NCI-H2081 (cell line): ENCODE measurements around the gene OTOA.
A peak's percentile ranks its signal among the peaks of the same experiment; 100 is the strongest.
"Not testable (repeated sequence)": the region's sequence is repeated elsewhere in the genome, so short reads cannot be mapped to it uniquely, and the experiment has no call there.

ENCODE experiments used
- DNase-seq, 2 experiments: peaks; one replicate each; lab custom pipeline; 2025; lab: John Stamatoyannopoulos, UW

Gene OTOA

DNA sequence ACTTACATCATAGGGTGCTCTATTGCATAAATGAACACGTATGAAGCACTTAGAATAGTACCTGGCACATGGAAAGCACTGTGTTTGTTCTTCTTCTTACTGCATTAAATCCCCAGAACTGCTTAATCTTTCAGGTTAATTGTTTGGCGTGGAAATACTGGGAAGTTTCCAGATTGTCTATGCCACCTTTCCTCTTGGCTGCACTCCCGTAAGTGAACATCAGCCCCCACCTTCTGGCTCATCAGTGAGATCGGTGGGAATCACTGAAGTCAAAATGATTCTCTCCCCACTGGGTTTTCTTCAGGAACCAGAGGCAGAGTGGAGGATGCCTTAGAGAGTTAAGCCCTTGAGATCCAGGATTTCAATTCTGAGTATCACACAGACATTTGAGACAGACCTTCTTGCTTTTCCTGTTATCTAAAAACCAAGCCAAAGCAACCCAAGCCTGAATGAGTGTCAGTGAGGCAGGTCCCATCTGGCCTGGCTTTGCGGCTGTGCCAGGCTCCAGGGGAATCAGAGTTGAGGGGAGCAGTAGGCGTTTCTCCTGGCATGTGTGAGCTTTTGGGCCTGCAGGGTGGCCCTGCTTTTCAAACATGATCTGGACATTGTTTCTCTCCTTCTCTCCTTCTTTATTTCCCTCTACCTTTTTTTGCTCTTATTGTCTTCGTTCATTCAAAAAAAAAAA, 59.1 kb downstream of the OTOA start:
- no peak for DNase-seq

DNA sequence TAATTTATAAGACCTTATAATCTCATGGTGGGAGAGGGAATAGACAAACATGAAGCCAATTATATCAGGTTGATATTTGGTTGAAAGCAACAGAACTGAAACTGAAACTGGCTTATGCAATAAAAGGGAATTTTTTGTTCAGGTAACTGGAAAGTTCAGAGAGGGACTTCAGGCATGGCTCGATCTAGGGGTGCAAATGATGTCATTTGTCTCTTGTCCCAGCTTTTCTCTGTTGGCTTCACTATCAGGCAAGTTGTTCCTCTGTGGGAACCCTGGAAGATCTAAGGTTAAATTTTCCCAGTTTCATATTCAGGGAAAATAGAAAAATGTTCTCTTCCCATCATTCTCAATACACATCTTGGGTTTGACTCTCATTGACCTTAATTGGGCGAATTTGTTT, 59.8 kb downstream of the OTOA start:
- DNase-seq = no peak

DNA sequence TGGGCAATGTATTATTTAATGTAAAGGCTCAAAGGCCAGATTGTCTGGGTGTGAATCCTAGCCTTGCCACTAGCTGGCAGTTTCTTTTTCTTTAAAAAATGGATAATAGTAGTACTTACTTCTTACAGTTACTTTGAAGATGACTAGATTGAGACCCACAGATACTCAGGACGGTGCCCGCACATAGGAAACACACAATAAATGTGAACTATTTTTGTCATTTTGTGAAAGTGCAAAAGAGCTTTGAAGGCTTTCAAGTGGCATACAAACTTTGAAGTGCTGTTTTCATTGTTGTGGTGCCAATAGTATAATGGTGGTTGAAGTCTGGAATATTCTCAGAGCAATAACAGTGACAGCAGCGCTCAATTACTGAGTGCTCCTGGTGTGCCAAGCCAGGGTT, 63.6 kb downstream of the OTOA start:
- no peak for DNase-seq

DNA sequence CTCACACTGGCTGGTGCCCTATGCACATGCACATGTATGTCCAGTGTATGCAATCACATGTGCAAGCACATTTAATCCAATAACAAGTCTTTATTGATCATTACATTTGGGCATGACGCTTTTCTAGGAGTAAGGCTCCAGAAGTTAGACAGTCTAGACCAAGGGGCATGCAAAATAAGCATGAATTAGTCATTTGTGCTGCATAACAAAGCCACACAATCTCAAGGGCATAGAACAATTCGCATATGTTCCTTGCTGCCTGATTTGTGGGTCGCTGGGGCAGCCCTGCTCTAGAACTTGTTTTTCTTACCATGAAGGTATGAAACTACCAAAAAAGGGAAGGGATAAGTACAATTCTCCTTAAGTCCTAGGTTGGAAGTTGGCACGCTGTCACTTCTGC, 67.5 kb downstream of the OTOA start:
- not testable (repeated sequence) for DNase-seq

DNA sequence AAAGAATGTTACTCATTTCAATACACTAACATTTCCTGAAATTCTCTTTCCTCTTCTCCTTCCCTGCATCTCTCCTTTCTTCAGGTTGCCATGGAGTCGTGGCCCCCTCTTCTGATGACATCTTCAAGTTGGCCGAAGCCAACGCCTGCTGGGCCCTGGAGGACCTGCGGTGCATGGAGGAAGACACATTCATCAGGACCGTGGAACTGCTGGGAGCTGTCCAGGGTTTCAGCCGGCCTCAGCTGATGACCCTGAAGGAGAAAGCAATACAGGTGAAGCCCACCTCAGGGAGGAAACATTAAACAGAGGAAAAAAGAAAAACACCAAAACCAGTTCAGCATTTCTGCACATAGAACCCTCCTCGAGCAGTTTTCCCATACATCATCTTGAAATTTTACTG, 76.9 kb downstream of the OTOA start:
- not testable (repeated sequence) for DNase-seq

DNA sequence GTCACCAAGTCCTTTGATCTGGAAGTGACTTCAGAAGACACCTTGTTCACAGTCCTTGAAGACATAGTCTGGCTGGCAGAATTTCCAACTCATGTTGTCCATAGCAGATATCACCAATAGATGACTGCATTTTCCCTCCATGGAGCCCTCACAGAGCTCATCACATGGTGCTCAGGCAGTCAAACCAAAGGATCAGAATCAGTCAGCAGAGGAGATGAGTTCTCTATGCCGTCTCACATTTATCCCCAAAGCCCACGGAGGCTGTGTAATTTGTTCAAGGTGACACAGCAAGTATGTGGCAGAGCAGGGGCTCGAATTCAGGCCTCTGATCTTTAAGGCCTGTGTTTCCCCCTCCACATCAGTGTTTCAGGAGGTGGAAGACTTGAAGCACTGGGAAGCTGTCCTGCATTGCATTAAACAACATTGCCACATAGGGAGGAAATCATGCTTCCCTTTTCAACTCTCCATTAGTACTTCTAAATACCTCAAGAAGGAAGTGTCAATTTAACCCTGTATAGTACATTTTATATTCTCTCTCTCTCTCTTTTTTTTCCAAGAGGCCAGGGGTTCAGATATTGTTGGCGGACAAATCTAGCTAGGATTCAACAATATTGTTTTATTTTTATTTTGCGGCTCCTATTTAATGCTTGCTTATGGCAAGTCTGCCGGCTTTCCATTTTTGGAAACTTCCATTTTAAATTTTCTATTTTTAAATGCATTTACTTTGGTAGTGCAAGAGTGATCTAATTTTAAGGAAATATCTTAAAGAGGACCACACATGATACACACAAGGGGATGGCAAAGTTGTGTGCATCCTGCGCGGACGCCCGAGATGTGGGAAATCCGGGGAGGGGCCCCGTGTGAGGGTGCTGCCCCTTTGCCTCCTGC, 92.7 kb downstream of the OTOA start:
- not testable (repeated sequence) for DNase-seq

DNA sequence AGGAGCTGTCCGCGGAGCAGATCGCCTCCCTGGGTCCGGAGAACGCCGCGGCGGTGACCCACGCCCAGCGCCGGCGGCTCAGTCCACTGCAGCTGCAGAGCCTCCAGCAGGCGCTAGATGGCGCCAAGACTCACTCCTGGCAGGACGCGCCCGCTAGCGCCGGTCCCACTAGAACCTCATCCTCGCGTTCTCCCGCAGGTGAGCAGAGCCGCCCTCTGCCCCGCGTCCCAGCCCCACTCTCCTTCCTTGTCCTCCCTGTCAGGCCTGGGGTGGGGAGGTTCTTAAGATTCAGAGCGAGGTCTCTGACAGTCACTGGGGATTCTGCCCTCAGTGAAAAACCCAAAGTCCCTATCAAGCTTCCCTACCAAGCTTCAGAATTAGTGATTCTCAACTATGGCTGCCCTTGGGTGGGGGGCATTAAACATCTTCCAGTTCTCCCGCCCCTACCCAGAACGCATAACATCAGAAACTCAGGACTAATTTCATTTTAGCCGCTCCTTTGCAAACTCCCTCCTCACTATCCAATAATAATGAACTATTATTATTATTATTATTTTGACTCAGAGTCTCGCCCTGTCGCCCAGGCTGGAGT, 93.4 kb downstream of the OTOA start:
- DNase-seq = not testable (repeated sequence)

DNA sequence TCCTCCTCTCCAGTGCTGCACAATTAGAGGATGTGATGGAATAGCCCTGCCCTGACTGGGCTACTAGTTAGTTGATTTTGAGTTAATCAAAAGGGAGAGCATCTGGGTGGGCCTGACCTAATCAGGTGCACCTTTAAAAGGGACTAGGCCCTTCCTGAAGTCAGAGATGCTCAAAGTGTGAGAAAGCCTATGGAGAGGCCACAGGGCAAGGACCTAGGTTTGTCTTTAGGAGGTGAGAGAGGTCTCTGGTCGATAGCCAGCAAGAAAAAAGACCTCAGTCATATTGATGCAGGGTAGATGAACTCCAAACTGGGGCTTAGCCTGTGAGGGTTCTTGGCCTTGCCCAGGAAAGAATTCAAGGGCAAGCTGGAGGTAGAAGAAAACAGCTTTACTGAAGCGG, 104.5 kb downstream of the OTOA start:
- not testable (repeated sequence) for DNase-seq

DNA sequence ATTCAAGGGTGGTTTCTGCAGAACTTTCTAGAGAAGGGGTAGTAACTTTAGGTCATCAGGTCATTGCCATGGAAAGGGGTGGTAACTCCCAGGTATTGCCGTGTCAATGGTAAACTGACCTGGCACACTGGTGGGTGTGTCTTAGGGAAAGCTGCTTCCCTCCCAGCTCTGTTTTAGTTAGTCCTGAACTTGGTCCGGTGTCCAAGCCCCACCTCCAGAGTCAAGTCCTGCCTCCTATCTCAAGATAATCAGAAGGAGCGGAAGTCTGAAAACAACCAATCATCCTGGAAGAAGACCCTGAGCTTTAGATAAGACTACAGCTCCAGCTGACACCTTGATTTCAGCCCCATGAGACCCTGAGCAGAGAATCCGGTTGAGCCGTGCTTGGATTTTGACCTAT, 105.0 kb downstream of the OTOA start:
- DNase-seq = not testable (repeated sequence)

DNA sequence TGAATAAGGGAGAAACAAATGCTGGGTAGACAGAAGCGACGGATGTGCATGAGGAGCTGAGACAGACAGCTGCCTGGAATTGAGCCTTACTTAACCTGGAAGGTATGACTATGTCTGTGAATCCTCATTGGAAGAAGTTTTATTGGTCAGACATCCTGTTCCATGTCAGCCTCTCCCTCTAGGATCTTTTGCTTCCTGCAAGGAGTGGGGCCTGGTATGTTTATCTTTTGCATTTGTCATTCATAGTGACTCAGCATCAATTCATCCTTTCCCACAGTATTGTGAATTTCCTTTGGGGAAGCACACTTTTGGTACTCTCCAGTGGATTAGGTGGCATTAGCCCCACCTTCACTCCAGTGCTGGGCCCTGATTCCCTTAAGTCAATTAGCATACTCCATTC, 105.5 kb downstream of the OTOA start:
- DNase-seq = not testable (repeated sequence)

DNA sequence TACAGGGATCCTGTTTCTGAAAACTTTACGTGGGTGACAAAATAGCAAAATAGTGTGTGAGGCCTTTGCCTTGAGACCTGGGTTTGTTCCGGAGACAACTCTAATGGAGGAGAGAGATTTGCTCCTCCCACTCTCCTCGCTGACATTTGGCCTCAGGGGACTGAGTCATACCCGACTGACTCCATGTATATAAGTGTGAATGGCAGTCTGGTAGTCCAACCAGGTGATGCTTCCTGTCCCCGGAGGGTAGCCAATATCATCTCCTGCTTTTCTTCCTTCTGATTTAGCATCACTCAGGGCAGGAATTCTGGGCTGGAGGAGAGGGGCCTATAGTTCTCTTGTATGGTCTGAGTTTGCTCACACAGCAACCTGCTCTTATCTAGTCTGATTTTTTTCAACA, 106.8 kb downstream of the OTOA start:
- DNase-seq = not testable (repeated sequence)

DNA sequence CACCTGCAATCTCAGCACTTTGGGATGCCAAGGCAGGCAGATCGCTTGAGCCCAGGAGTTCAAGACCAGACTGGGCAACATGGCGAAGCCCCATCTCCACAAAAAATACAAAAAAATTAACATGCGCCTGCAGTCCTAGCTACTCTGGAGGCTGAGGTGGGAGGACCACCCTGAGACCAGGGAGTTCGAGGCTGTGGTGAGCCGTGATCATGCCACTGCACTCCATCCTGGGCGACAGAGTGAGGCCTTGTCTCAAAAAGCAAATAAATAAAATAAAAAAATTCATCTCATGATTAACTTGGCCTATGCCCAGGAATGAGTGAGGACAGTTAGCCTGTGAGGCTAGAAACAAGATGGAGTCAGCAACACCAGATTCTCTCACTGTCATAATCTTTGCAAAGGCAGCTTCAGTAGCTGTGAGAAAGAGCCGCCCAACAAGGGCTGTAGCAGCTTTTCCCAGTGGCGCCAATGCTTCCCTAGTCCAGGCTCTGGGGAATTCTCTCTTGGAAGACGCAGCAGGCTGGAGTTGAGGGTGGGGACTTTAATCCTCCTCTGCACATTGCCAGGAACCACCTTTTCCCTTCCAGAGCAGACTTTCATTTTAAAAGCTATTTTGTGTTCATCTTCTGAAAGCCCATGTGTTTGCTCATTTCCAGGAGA, 108.9 kb downstream of the OTOA start:
- DNase-seq = not testable (repeated sequence)

DNA sequence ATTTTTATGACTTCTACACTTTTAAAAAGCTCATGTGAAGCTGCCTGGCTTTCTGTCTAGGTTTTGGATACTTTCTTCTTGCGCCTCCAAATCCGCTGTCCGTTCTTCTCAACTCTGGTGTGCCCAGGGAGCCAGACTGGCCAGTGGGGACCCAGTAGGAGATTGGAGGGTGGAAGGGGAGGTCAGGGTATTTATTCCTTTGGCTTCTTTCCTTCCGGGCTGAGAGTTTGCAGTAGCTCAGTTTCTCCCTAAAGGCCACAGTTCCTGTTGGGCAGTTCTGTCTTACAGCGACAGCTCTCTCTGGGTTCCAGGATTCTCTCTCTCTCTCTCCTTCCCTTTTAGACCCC, 109.4 kb downstream of the OTOA start:
- not testable (repeated sequence) for DNase-seq

DNA sequence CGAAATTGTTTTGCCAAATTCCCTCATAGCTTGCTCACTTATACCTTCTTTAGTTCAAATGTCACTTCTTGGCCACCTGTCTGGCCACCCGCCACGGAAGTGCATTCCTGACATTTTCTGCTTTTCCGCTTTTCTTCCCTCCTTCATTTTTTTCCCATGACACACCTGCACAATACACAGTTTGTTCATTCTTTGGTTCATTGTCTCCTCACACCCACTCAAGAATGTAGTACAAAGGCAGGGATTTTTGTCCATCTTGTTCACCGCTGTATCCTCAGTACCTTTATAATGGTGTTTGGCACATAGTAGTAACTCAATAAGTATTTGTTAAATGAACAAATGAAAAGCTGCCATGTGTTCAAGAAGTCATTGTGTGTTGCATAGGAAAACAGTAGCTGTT, 116.8 kb downstream of the OTOA start:
- not testable (repeated sequence) for DNase-seq

DNA sequence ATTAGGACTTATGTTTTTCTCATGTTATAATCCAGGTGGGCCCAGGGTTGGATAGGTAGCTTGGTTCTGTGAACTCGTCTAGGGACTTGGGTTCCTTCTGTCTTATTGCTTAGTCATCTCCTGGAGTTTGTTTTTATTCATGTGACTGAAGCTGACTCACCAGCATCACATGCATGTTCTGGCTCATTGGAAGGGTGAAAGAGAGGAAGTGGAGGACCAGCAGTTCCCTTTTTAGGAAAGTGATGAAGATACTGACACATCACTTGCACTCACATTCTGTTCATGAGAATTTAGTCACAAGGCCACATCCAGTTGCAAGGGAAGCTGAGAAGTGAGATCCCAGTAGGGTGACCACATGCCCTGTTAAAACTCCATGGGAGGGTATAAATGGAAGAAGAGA, 126.7 kb downstream of the OTOA start:
- DNase-seq = not testable (repeated sequence)

DNA sequence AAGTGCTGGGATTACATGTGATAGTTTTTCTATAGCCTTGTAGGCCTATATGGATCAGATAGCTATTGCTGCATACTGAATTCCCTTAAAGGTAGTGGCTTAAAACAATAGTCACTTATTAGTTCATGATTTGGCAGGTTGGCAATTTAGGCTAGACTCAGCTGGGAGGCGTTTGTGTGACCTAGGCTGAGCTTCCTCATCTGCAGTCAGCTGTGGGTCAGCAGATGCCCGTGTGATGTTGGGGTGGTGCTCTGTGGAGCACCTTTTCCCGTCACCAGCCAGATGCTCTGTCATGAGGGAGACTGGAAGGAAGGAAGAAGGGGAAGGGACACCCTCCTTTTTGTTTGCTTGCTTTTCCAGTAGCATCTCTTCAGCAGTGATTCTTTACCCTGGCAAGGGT, 129.5 kb downstream of the OTOA start:
- not testable (repeated sequence) for DNase-seq

DNA sequence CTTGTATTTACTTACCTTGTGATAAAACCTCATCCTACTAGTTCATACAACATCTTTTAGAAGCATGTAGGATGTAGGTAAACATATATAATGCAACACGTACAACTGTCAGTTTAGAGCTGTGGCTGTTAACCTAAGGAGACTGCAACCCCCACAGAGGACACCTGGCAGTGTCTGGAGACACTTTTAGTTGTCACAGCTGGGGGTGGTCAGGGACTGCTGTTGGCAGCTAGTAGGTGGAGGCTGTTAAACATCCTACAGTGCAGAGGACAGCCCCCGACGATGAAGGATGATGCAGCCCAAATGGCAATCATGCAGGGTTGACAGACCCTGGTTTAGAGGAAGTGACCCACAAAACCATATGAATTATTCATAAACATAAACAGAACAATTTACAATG, 134.8 kb downstream of the OTOA start:
- DNase-seq = not testable (repeated sequence)

DNA sequence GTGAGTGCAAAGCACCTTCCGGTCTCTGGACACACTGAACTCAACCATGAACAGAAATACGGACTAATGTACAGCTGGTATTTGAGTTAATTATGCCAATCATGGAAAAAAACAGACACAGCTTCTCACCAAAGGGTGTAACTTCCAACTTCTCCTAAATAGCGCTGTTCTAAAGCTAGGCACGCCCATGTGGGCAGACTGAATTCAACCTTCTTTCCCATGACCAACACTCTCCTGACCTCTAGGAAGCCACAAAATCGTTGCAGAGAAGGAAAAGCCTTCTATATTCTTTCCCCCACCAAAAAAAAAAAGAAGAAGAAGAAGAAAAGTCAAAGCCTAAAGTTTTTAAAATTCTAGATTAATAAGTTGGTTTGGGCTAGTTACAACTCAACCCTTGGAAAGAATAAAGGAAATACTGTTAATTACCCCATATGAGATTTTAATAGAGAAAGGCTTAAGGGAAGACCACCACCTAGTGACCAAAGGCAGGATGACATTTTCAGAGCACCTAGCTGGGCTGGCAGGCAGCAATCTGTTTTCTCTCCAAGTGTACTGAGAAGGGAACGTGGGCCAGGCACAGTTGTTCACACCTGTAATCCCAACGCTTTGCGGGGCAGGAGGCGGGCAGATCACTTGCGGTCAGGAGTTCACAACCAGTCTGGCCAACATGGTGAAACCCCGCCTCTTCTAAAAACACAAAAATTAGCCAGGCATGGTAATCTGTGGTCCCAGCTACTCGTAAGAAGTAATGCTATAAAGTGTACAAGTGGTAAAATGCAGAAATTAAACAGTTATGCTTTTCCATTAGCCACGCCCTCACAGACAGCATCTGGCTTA, 138.0 kb downstream of the OTOA start:
- DNase-seq = peak in 1 of 2 experiments; percentile 16

DNA sequence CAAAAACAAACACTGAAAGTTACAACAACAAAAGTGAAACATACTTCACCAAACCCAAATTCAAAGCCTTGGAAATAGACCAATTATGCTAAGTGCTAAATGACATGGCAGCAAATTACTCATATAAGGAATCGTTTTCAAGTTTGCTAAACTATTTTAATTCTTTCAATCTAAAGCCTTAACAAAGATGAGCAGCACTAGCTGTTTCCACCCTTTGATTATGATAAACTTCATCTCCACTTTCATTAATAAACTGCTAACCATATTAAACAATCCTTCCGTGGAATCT, 138.6 kb downstream of the OTOA start:
- DNase-seq = not testable (repeated sequence)
